ENCODE measurements around the gene EFEMP2. TPM values are rescaled to one million over a fixed set of nuclear protein-coding genes. Genes with fewer than 3 reads are reported as not detected.

EFEMP2 gene
- total RNA-seq, 2 donors from 2014 or later: 134 to 219 TPM

DNA sequence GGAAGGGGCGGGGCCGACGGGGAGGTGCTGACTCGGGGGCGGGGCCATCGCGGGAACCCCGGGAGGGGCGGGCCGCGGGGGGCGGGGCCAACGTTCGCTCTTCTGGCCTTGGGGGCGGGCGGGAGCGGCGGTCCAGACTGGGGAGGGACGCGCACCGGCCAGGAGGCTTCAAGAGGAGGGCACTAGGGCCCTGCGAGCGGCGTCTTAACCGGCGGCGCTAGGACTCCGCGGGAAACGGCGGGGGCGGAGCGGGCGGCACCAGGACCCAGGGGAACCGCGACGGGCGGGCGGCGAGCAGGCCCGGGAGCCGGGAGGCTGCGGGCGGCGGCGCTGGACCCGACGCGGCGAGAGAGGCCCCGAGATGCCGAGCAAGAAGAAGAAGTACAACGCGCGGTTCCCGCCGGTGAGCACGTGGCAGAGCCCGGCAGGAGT, 46.6 kb upstream of the EFEMP2 start, which contains the start of gene DRAP1:
DRAP1 (plus strand) TSS at position 286 of the 432 bp plus-strand sequence; CDS start at position 362, 76 bp downstream.
- Histone ChIP-seq H3K4me3 (peak within 1 kb of the TSS; percentile 100), H3K36me3 (peaks cover 3% of the 10 kb centered on the region), H3K4me1 (ENCODE audit: control insufficient read depth in 1 of 2, low read depth in 2 of 2) (peaks cover 44 to 50% of the 10 kb centered on the region in 2 donors), H3K27me3 (replicated peaks; ENCODE audit: insufficient read depth) (no peaks in the 10 kb centered on the region), H3K27ac (peak within 1 kb of the TSS; percentile 94 to 96), H3K9me3 (no peaks in the 10 kb centered on the region)
- TF ChIP-seq, protein P1, sequence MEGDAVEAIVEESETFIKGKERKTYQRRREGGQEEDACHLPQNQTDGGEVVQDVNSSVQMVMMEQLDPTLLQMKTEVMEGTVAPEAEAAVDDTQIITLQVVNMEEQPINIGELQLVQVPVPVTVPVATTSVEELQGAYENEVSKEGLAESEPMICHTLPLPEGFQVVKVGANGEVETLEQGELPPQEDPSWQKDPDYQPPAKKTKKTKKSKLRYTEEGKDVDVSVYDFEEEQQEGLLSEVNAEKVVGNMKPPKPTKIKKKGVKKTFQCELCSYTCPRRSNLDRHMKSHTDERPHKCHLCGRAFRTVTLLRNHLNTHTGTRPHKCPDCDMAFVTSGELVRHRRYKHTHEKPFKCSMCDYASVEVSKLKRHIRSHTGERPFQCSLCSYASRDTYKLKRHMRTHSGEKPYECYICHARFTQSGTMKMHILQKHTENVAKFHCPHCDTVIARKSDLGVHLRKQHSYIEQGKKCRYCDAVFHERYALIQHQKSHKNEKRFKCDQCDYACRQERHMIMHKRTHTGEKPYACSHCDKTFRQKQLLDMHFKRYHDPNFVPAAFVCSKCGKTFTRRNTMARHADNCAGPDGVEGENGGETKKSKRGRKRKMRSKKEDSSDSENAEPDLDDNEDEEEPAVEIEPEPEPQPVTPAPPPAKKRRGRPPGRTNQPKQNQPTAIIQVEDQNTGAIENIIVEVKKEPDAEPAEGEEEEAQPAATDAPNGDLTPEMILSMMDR (IDR thresholded peaks at IDR 0.05): no peak
- peak; percentile 94 for DNase-seq (ENCODE audit: low spot score)
- ATAC-seq (ENCODE audit: insufficient number of reproducible peaks, low FRiP score, low read depth): peak; percentile 64

DNA sequence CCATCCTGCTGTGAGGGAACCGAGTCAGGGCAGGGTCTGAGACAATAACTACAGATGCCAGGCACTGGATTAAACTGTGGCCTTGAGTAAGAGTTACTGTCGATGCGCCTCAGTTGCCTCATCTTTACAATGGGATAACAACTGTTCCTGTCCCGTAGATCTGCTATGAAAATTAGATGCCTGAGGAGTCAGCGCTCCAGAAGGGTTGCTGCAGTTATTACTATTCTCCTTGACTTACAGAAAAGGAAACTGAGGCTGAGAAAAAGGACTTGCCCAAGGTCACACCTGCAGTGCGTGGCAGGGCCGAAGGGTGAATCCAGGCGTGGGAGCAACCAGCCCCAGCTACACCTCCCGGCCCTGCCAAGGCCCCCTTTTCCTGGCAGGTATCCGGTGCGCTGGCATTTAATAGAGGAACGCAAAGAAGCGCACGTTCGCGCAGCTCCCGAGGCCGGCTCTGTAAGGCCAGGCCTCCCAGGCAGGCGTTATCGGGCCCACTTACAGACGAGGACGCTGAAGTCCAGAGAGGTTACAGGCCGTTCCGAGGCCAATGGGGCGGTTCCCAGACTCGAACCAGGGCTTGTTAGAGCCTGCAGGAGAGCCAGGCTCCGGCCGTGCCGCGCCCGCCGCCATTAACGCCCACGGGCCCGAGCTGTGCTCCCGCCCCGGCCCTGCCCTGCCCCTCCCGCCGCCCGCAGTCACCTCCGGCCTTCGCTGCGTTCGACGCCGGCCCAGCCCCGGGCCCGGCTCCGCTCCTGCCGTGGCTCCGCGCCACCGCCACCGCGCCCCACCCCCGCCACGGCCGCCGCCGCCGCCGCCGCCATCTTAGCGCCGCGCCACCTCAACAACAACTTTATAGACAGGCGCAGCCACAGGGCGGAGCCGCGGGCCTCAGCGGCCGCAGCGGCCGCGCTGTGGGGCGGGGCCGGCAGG, 45.9 kb upstream of the EFEMP2 start, which contains the start of gene C11orf68:
C11orf68 (minus strand) TSS at position 852 of the 930 bp plus-strand sequence; CDS start at position 821, 31 bp downstream.
- TF ChIP-seq, protein P1 (IDR thresholded peaks at IDR 0.05): no peak
- Histone ChIP-seq H3K27ac (peak within 1 kb of the TSS; percentile 94 to 96), H3K4me3 (peak within 1 kb of the TSS; percentile 100), H3K4me1 (ENCODE audit: control insufficient read depth in 1 of 2, low read depth in 2 of 2) (peaks cover 44 to 50% of the 10 kb centered on the region in 2 donors), H3K36me3 (peaks cover 3% of the 10 kb centered on the region), H3K27me3 (replicated peaks; ENCODE audit: insufficient read depth) (no peaks in the 10 kb centered on the region), H3K9me3 (no peaks in the 10 kb centered on the region)
- ATAC-seq (ENCODE audit: insufficient number of reproducible peaks, low FRiP score, low read depth) (peak; percentile 57), DNase-seq (ENCODE audit: low spot score) (no peak)

DNA sequence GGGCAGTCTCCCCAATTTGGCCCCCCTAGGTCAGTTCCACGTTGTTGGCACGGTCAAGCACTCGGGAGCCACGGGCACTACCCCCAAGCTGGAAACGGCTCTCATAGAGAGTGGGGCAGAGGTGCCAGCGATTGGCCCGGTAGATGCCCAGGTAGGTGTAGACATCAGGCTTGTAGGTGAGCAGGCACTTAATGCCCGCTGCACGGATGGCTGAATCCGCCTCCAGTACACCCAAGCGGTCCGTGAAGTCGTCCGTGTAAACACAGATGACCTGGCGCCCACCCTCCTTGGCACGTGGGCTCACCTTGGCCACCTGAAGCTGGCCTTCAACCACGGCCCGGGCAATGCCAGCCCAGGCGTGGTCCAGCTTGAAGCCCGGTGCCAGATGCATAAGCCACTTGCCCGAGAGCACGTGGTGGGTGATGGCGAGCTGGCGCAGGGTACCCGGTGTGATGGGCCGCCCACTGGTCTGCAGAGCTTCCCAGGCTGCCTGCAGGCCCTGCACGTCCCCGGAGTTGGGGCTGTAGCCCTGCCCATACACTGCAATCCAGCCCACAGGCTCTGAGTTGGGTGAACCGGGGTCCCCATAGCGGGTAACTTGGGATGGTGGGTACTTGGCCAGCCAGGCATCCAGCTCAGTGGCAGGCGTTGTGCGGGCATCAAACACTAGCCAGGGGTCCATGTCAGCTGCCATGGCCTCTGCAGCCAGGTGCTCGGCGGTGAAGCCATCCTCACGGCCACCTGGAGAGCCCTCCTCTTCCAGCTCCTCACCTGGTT, 45.0 kb upstream of the EFEMP2 start:
- H3K27ac ChIP-seq: peak overlapping the region; percentile 94 to 96
- DNase-seq (ENCODE audit: low spot score) (no peak), ATAC-seq (ENCODE audit: insufficient number of reproducible peaks, low FRiP score, low read depth) (no peak)
- TF ChIP-seq, protein P1 (IDR thresholded peaks at IDR 0.05): no peak
- peak overlapping the region; percentile 100 for H3K4me3 ChIP-seq
- no peaks in the 10 kb centered on the region for H3K9me3 ChIP-seq
- peaks cover 44 to 54% of the 10 kb centered on the region in 2 donors for H3K4me1 ChIP-seq (ENCODE audit: control insufficient read depth in 1 of 2, low read depth in 2 of 2)
- H3K36me3 ChIP-seq: no peaks in the 10 kb centered on the region
- no peaks in the 10 kb centered on the region for H3K27me3 ChIP-seq (replicated peaks; ENCODE audit: insufficient read depth)

DNA sequence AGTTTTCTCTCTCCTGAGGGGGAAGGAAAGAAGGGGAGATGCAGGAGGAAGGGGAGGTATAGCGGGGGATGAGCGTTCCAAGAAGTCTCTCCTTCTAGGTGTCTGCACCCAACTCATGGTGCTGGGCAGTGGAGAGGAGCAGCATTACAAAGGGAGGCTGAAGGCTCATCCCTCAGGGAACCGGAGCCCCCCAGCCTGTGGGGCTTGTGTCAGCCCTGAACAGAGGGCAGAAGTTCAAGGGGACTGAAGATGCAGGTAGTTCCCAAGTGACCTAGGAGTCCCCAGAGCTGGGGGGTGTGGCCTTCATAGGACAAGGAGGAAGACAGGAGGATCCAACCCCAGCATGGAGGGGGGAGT, 44.5 kb upstream of the EFEMP2 start:
- H3K27me3 ChIP-seq (replicated peaks; ENCODE audit: insufficient read depth): no peaks in the 10 kb centered on the region
- ATAC-seq (ENCODE audit: insufficient number of reproducible peaks, low FRiP score, low read depth) (no peak), DNase-seq (ENCODE audit: low spot score) (no peak)
- TF ChIP-seq, protein P1 (IDR thresholded peaks at IDR 0.05): no peak
- peak overlapping the region; percentile 100 for H3K4me3 ChIP-seq
- peaks cover 46 to 59% of the 10 kb centered on the region in 2 donors for H3K4me1 ChIP-seq (ENCODE audit: control insufficient read depth in 1 of 2, low read depth in 2 of 2)
- peak overlapping the region; percentile 91 to 96 for H3K27ac ChIP-seq
- no peaks in the 10 kb centered on the region for H3K36me3 ChIP-seq
- H3K9me3 ChIP-seq: no peaks in the 10 kb centered on the region

DNA sequence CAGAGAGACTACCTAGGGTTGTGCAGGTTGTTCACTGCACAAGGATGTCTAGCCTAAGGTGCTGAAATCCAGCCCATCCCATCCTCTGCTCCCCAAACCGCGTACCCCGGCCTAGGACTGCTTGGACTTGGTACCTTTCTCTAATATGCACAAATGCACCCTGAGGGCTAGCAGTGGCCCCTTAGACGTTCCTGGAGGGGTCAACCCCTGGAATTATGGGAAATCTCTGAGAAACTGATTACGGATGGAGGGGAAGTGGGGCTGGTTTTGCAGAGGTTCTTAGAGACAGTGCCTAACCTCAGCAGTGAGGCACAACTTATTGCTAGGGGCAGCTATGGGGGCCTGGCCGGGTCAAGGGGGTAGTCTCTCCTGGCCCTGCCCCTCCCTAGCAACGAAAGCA, 43.8 kb upstream of the EFEMP2 start:
- ATAC-seq (ENCODE audit: insufficient number of reproducible peaks, low FRiP score, low read depth): no peak

More for the DNA sequence above, 43.8 kb upstream of the EFEMP2 start:
- Histone ChIP-seq H3K4me3 (peak overlapping the region; percentile 100), H3K36me3 (no peaks in the 10 kb centered on the region), H3K9me3 (no peaks in the 10 kb centered on the region), H3K4me1 (ENCODE audit: control insufficient read depth in 1 of 2, low read depth in 2 of 2) (peaks cover 51 to 66% of the 10 kb centered on the region in 2 donors), H3K27me3 (replicated peaks; ENCODE audit: insufficient read depth) (no peaks in the 10 kb centered on the region), H3K27ac (peak overlapping the region; percentile 91 to 96)
- no peak for DNase-seq (ENCODE audit: low spot score)
- TF ChIP-seq, protein P1 (IDR thresholded peaks at IDR 0.05): no peak

All from thoracic aorta (tissue), 2 donors.